HepG2 (cell line): ENCODE data around the gene ADCY7. TPM values are rescaled to one million over a fixed set of nuclear protein-coding genes. Genes with fewer than 3 reads are reported as not detected.
A peak's percentile ranks its signal among the peaks of the same experiment; 100 is the strongest.

Experiments
- ATAC-seq: fragments of 200-7000 bp; cut with Tn5 transposase; 3 replicates; pipeline ENCODE4 v1.9.1; 2020; ENCODE audit warnings: mild to moderate bottlenecking, moderate library complexity
- BruUV-seq: library from RNA; stranded (reverse); fragments of 400-500 nt; replicated peaks from 2 replicates; lab custom pipeline; 2021; lab: Mats Ljungman, UMichigan
- CTCF ChIA-PET: fragments of 300-600 bp; formaldehyde crosslinking; extraction: SDS; loops from one replicate; lab custom pipeline; 2021; ENCODE audit warnings: low total read pairs, inconsistent platforms, low intra/inter-chr PET ratio; lab: Yijun Ruan, JAX
- POLR2A ChIA-PET: fragments of 350-600 bp; sonication (Branson Sonifier 250); formaldehyde crosslinking; loops from one replicate; lab custom pipeline; 2020; ENCODE audit warnings: antibody characterized with exemption, inconsistent platforms; lab: Yijun Ruan, JAX
- DNase-seq: peaks from one replicate; pipeline ENCODE4 v3.0.0-alpha.2; 2015; ENCODE audit warnings: low spot score
- FAIRE-seq: peaks from 3 replicates; lab custom pipeline; 2011; peaks lifted over from hg19 to GRCh38; lab: Jason Lieb, UNC
- H2AFZ ChIP-seq: one replicate; pipeline ENCODE4 v1.6.1; 2011; ENCODE audit warnings: low read length, inconsistent platforms
- H3K27ac ChIP-seq: fragments of 300-600 bp; 3 replicates; pipeline ENCODE4 v1.8.0; 2011; ENCODE audit warnings: mixed run types, mild to moderate bottlenecking, mixed read lengths, low read length, inconsistent platforms; ENCODE audit not compliant: insufficient read depth; ENCODE audit errors: extremely low read length
- H3K27me3 ChIP-seq, 2 experiments: fragments of 200-600 bp in 1 of 2; 2 replicates in 1 of 2; 3 replicates in 1 of 2; pipeline versions ENCODE4 v1.6.0 to v1.8.0; 2011; ENCODE audit warnings: low read length in 2 of 2, mild to moderate bottlenecking in 2 of 2, moderate library complexity in 2 of 2, inconsistent platforms in 1 of 2; ENCODE audit not compliant: insufficient read depth in 2 of 2, control insufficient read depth in 1 of 2
- H3K36me3 ChIP-seq, 2 experiments: fragments of 200-600 bp in 1 of 2; replicated peaks in 1 of 2; 2 replicates in 1 of 2; 3 replicates in 1 of 2; pipeline versions ENCODE4 v1.5.1 to v1.8.0; 2011; ENCODE audit warnings: low read length in 2 of 2, inconsistent platforms in 1 of 2; ENCODE audit not compliant: insufficient read depth in 2 of 2, control insufficient read depth in 1 of 2
- H3K4me1 ChIP-seq: 2 replicates; pipeline ENCODE4 v1.5.1; 2012; ENCODE audit warnings: low read length, inconsistent platforms; ENCODE audit not compliant: insufficient read depth
- H3K4me2 ChIP-seq: 2 replicates; pipeline ENCODE4 v1.6.0; 2011; ENCODE audit warnings: low read depth, low read length, inconsistent platforms
- H3K4me3 ChIP-seq, 3 experiments: fragments of 200-600 bp in 1 of 3; sonication (generic), shearing (Covaris generic) in 1 of 3; replicated peaks in 1 of 3; 2 replicates each; pipeline ENCODE4 v1.5.1; 2011 to 2016; ENCODE audit warnings: low read length in 3 of 3, inconsistent platforms in 2 of 3, low read depth in 2 of 3, mild to moderate bottlenecking in 2 of 3, control low read depth in 1 of 3, mixed read lengths in 1 of 3; ENCODE audit not compliant: insufficient read depth in 1 of 3
- H3K79me2 ChIP-seq: one replicate; pipeline ENCODE4 v1.6.1; 2011; ENCODE audit warnings: low read length, inconsistent platforms; ENCODE audit not compliant: insufficient read depth
- H3K9ac ChIP-seq: 2 replicates; pipeline ENCODE4 v1.6.0; 2011; ENCODE audit warnings: mild to moderate bottlenecking, low read depth, low read length, inconsistent platforms; ENCODE audit not compliant: insufficient read depth
- H3K9me3 ChIP-seq: 2 replicates; pipeline ENCODE4 v1.5.1; 2012; ENCODE audit warnings: mild to moderate bottlenecking, low read length
- H4K20me1 ChIP-seq: 2 replicates; pipeline ENCODE4 v1.6.0; 2011; ENCODE audit warnings: inconsistent platforms, mild to moderate bottlenecking, low read length, moderate library complexity; ENCODE audit not compliant: insufficient read depth
- ATF4 ChIP-seq, 2 experiments: fragments of 450-650 bp in 1 of 2; sonication (generic) in 1 of 2; formaldehyde crosslinking; IDR thresholded peaks; 2 replicates each; pipeline versions ENCODE4 v1.5.0 to v1.8.0; 2020 to 2022; ENCODE audit warnings: mild to moderate bottlenecking in 1 of 2, missing genetic modification reagents in 1 of 2
- EP300 ChIP-seq, 3 experiments: sonication (generic) in 1 of 3; formaldehyde crosslinking in 1 of 3; IDR thresholded peaks; 2 replicates each; pipeline versions ENCODE4 v1.5.1 to v1.6.1; 2011 to 2020; ENCODE audit warnings: low read depth in 2 of 3, low read length in 2 of 3, borderline replicate concordance in 1 of 3, improper control_type of control experiment in 1 of 3, mild to moderate bottlenecking in 1 of 3, missing genetic modification reagents in 1 of 3, moderate library complexity in 1 of 3
- ERF ChIP-seq: IDR thresholded peaks from 2 replicates; pipeline ENCODE4 v1.6.1; 2018; ENCODE audit warnings: missing biosample characterization, missing genetic modification reagents
- FOXA1 ChIP-seq, 2 experiments: fragments of 450-650 bp in 1 of 2; sonication (generic) in 1 of 2; formaldehyde crosslinking in 1 of 2; IDR thresholded peaks; 2 replicates each; pipeline versions ENCODE4 v1.4.0 to v1.6.1; 2016 to 2020; ENCODE audit warnings: missing genetic modification reagents in 1 of 2
- FOXA3 ChIP-seq: IDR thresholded peaks from 2 replicates; pipeline ENCODE4 v1.6.1; 2016; ENCODE audit warnings: missing genetic modification reagents, missing compliant biosample characterization
- FOXJ3 ChIP-seq: sonication (generic); formaldehyde crosslinking; IDR thresholded peaks from 2 replicates; pipeline ENCODE4 v1.4.0; 2020; ENCODE audit warnings: missing genetic modification reagents, mild to moderate bottlenecking, borderline replicate concordance
- FOXK1 ChIP-seq: sonication (generic); formaldehyde crosslinking; IDR thresholded peaks from 2 replicates; pipeline ENCODE4 v1.4.0; 2020; ENCODE audit warnings: low read depth, missing genetic modification reagents, borderline replicate concordance
- GABPB1 ChIP-seq: IDR thresholded peaks from 2 replicates; pipeline ENCODE4 v1.6.1; 2016; ENCODE audit warnings: mild to moderate bottlenecking, missing genetic modification reagents, moderate library complexity, missing compliant biosample characterization
- GMEB1 ChIP-seq: sonication (generic); formaldehyde crosslinking; IDR thresholded peaks from 2 replicates; pipeline ENCODE4 v1.5.1; 2020; ENCODE audit warnings: missing genetic modification reagents, mild to moderate bottlenecking, borderline replicate concordance
- KDM5B ChIP-seq: sonication (generic); formaldehyde crosslinking; IDR thresholded peaks from 2 replicates; pipeline ENCODE4 v1.4.0; 2020; ENCODE audit warnings: missing genetic modification reagents, mild to moderate bottlenecking, borderline replicate concordance
- MAFK ChIP-seq, 2 experiments: IDR thresholded peaks in 1 of 2; conservative IDR thresholded peaks in 1 of 2; 2 replicates each; pipeline ENCODE4 v1.6.1; 2011; ENCODE audit warnings: improper control_type of control experiment in 2 of 2, low read length in 2 of 2
- MAX ChIP-seq: IDR thresholded peaks from 2 replicates; pipeline ENCODE4 v1.6.1; 2012; ENCODE audit warnings: inconsistent platforms
- MED1 ChIP-seq: sonication (generic); formaldehyde crosslinking; IDR thresholded peaks from 2 replicates; pipeline ENCODE4 v1.4.0; 2020; ENCODE audit warnings: missing genetic modification reagents
- NFE2L2 ChIP-seq: fragments of 150-350 bp; IDR thresholded peaks from 2 replicates; pipeline ENCODE4 v1.6.1; 2014; ENCODE audit warnings: low read length
- SAP130 ChIP-seq: IDR thresholded peaks from 2 replicates; pipeline ENCODE4 v1.6.1; 2016; ENCODE audit warnings: low read depth
- SOX5 ChIP-seq: IDR thresholded peaks from 2 replicates; pipeline ENCODE4 v1.6.1; 2016; ENCODE audit warnings: borderline replicate concordance
- TCF7 ChIP-seq: sonication (generic); IDR thresholded peaks from 2 replicates; pipeline ENCODE4 v1.6.1; 2016; ENCODE audit warnings: antibody characterized with exemption, low read depth
- ZFP36 ChIP-seq: fragments of 150-350 bp; IDR thresholded peaks from 2 replicates; pipeline ENCODE4 v1.6.1; 2018; ENCODE audit warnings: borderline replicate concordance, low read length, low read depth; ENCODE audit not compliant: partially characterized antibody
- ZNF12 ChIP-seq: sonication (generic); formaldehyde crosslinking; IDR thresholded peaks from 2 replicates; pipeline ENCODE4 v1.5.0; 2020; ENCODE audit warnings: missing genetic modification reagents
- ZNF577 ChIP-seq: sonication (generic); formaldehyde crosslinking; IDR thresholded peaks from 2 replicates; pipeline ENCODE4 v1.4.0; 2020; ENCODE audit warnings: mild to moderate bottlenecking, low read depth, missing genetic modification reagents, borderline replicate concordance
- WGBS: methylation state at CpG from one replicate; pipeline ENCODE4 v1.1.6; 2017; ENCODE audit warnings: low lambda C conversion rate; 5-methylcytosine and 5-hydroxymethylcytosine counted together
- in situ Hi-C: cut with HindIII; loops from 2 replicates; pipeline ENCODE4 v1.10.0; 2017; ENCODE audit warnings: low pct_unique_long_range_greater_than_20kb; ENCODE audit not compliant: extremely low pct_ligation_motif_present
- intact Hi-C: fragments of 100-400 bp; cut with micrococcal nuclease; formaldehyde crosslinking; loops from one replicate; pipeline ENCODE4 v1.10.0; 2022; ENCODE audit not compliant: unreplicated experiment
- polyA plus RNA-seq, 8 experiments: library from polyadenylated mRNA; depleted of rRNA in 3 of 8; stranded (reverse) in 7 of 8; unstranded in 1 of 8; fragments of >200 nt; fragmentation: Illumina TruSeq in 4 of 8; extraction: Trizol in 4 of 8; gene quantifications; 2 replicates each; pipeline versions ENCODE4 v1.2.1 to v1.2.3, GENCODE V29; 2011 to 2016; ENCODE audit warnings: low read depth in 4 of 8, missing spikeins in 1 of 8, mixed read lengths in 1 of 8; ENCODE audit not compliant: insufficient read depth in 1 of 8
- total RNA-seq, 5 experiments: library from RNA; depleted of rRNA; stranded (reverse); fragments of >200 nt; fragmentation: Illumina TruSeq; extraction: Trizol; gene quantifications; 2 replicates each; pipeline ENCODE4 v1.2.3, GENCODE V29; 2016; ENCODE audit warnings: low read depth in 1 of 5

ADCY7 gene
- total and polyA plus RNA-seq, 2 of the 13 experiments (the other 11 are each of a cell fraction or from before 2014, with no cell fraction given) = 2.2 to 4.3 TPM

- Histone ChIP-seq H3K4me2 (no peak overlapping the region), H3K79me2 (no peaks in the 10 kb centered on the region), H4K20me1 (no peaks in the 10 kb centered on the region), H3K27me3 (peaks cover 6 to 32% of the 10 kb centered on the region in 2 experiments; a peak in 4 of 5 replicates), H3K4me1 (peaks cover 83% of the 10 kb centered on the region), H3K36me3 (no peaks in the 10 kb centered on the region), H3K4me3 (no peak overlapping the region), H3K9me3 (no peaks in the 10 kb centered on the region), H3K27ac (no peak overlapping the region), H3K9ac (no peak overlapping the region), H2AFZ (no peak overlapping the region)
- intact Hi-C loops (no loop called here), in situ Hi-C loops (loop anchor here (10.0 kb wide), 1 partner anchor 401 kb away; no protein-coding TSS in a partner anchor)
- ChIA-PET POLR2A (no interaction called here), CTCF (no interaction called here)
- BruUV-seq = no TSS peak
- DNase-seq = peak; percentile 75
- peak; percentile 18 for FAIRE-seq
- WGBS = 74% methylated on average over 8 of the region's 8 CpGs
- no peak for ATAC-seq
- TF ChIP-seq ERF (no peak), FOXA3 (CRISPR knock-in tag) (peak; percentile 73; the same call in 1 of the 2 replicates), KDM5B (CRISPR knock-in tag) (no peak), ATF4 (CRISPR knock-in tag; IDR thresholded peaks at IDR 0.05) (peak in 1 of 2 experiments; percentile 49; a peak in 2 of 4 replicates), SOX5 (CRISPR knock-in tag) (0 out of 2 replicates have a peak, but pooled peaks have one; percentile 19), GMEB1 (CRISPR knock-in tag) (no peak), SAP130 (CRISPR knock-in tag) (peak; percentile 85), ZNF577 (CRISPR knock-in tag) (no peak), FOXJ3 (CRISPR knock-in tag) (no peak), ZNF12 (peak; percentile 45; the same call in 1 of the 2 replicates), FOXA1 (IDR thresholded peaks at IDR 0.05) (0 out of 2 replicates have a peak, but pooled peaks have one; percentile 7), FOXA1 (CRISPR knock-in tag; IDR thresholded peaks at IDR 0.05) (peak; percentile 77), EP300 (IDR thresholded peaks at IDR 0.05; ENCODE audit: low read depth in 2 of 2, low read length in 2 of 2) (peak in 1 of 2 experiments; percentile 54; a peak in 1 of 4 replicates), EP300 (CRISPR knock-in tag; IDR thresholded peaks at IDR 0.05; ENCODE audit: borderline replicate concordance) (peak; percentile 45; the same call in 1 of the 2 replicates), FOXK1 (CRISPR knock-in tag) (0 out of 2 replicates have a peak, but pooled peaks have one; percentile 35), ZFP36 (no peak), GABPB1 (CRISPR knock-in tag) (0 out of 2 replicates have a peak, but pooled peaks have one; percentile 16), MAFK (conservative IDR thresholded peaks at IDR 0.05 in 1 of 2, IDR thresholded peaks at IDR 0.05 in 1 of 2; ENCODE audit: low read length in 2 of 2) (peak; percentile 83 to 93), MED1 (CRISPR knock-in tag) (peak; percentile 35; the same call in 1 of the 2 replicates), NFE2L2 (peak; percentile 99), TCF7 (peak; percentile 61), MAX (0 out of 2 replicates have a peak, but pooled peaks have one; percentile 25)
Observed at GRCh38 chr16:50263940-50264929, 2.1 kb upstream of the ADCY7 start.
